Mesothelial cell of epicardium (in vitro differentiated cells): Measurements from ENCODE around the gene SEL1L2. TPM values are rescaled to one million over a fixed set of nuclear protein-coding genes. Genes with fewer than 3 reads are reported as not detected.

Experiments
- DNase-seq, 2 experiments: peaks; one replicate each; pipeline ENCODE4 v3.0.0; 2021; ENCODE audit warnings: low spot score in 2 of 2; ENCODE audit not compliant: unreplicated experiment in 2 of 2
- H3K27ac Mint-ChIP-seq: 2 replicates; pipeline ENCODE4 v1.8.0; 2021; ENCODE audit warnings: mixed read lengths
- H3K27me3 Mint-ChIP-seq: 2 replicates; pipeline ENCODE4 v1.8.0; 2021; ENCODE audit warnings: low read depth, mixed read lengths
- H3K36me3 Mint-ChIP-seq: 2 replicates; pipeline ENCODE4 v1.8.0; 2021; ENCODE audit warnings: mixed read lengths
- H3K4me1 Mint-ChIP-seq: 2 replicates; pipeline ENCODE4 v1.8.0; 2021; ENCODE audit warnings: mixed read lengths
- H3K4me3 Mint-ChIP-seq: 2 replicates; pipeline ENCODE4 v1.8.0; 2021; ENCODE audit warnings: mild to moderate bottlenecking, moderate library complexity, mixed read lengths
- H3K9me3 Mint-ChIP-seq: 2 replicates; pipeline ENCODE4 v1.8.0; 2021; ENCODE audit warnings: mixed read lengths
- CTCF ChIP-seq: fragments of 200-600 bp; sonication (generic); IDR thresholded peaks from one replicate; pipeline ENCODE4 v1.5.0; 2021; ENCODE audit warnings: antibody characterized with exemption; ENCODE audit not compliant: unreplicated experiment
- total RNA-seq: library from RNA; stranded (reverse); gene quantifications from 3 replicates; pipeline ENCODE4 v1.2.1, GENCODE V29; 2021

Gene SEL1L2
- total RNA-seq, 1 donor from 2014 or later = not detected

DNA sequence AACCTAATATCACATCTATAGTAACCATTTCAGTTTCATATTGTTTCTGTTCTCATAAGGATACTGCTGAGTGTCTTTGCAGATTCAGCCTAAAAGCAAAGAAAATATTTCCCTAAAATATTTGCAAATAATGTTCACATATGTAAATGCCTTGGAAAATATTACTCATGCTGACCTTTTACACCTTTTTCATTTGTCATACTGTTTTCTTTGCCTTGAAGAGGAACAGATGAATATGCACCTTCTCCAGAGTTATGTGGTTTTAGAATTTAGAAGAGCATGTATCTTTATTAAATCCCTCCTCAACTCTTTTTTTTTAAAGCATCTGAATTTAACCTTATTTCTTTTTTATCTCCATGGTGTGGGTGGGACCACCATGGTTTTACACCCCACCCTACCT is 173.1 kb downstream of the SEL1L2 start:
- no peak for DNase-seq
- TF ChIP-seq CTCF = no peak
- Mint-ChIP-seq H3K4me1 (no peaks in the 10 kb centered on the region), H3K9me3 (no peaks in the 10 kb centered on the region), H3K4me3 (no peak overlapping the region), H3K27ac (no peak overlapping the region), H3K36me3 (peaks cover 21% of the 10 kb centered on the region), H3K27me3 (no peaks in the 10 kb centered on the region)

- DNase-seq = no peak
- peaks cover 24% of the 10 kb centered on the region for H3K36me3 Mint-ChIP-seq
- H3K4me3 Mint-ChIP-seq = no peak overlapping the region
- no peaks in the 10 kb centered on the region for H3K4me1 Mint-ChIP-seq
- H3K27me3 Mint-ChIP-seq = no peaks in the 10 kb centered on the region
- H3K9me3 Mint-ChIP-seq = no peaks in the 10 kb centered on the region
- H3K27ac Mint-ChIP-seq = no peak overlapping the region
- TF ChIP-seq CTCF = no peak
These were observed 173.7 kb downstream of the SEL1L2 start for GRCh38 chr20:13816757-13817156.

DNA sequence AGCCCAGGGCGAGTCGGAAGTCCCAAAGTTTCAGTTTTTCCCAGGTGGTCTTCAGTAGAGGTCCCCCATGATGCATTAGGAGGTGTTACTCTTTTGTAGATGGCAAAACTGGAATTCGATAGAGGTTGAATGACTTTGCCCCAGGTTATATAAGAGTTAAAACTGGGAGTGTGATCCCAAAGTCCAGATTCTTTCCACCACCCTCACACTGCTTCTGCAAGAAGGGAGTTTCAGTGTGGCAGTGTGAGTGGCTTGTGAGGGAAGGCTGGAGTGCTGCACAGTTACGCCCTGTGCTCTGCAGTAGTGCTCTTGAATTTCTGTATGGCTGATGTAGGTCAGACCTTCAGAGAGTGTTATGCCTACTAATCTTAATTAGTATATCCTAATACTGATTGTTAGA is 175.7 kb downstream of the SEL1L2 start:
- Mint-ChIP-seq H3K9me3 (no peaks in the 10 kb centered on the region), H3K27me3 (no peaks in the 10 kb centered on the region), H3K4me1 (no peaks in the 10 kb centered on the region), H3K4me3 (no peak overlapping the region), H3K27ac (no peak overlapping the region), H3K36me3 (peaks cover 18% of the 10 kb centered on the region)
- no peak for TF ChIP-seq CTCF
- no peak for DNase-seq

DNA sequence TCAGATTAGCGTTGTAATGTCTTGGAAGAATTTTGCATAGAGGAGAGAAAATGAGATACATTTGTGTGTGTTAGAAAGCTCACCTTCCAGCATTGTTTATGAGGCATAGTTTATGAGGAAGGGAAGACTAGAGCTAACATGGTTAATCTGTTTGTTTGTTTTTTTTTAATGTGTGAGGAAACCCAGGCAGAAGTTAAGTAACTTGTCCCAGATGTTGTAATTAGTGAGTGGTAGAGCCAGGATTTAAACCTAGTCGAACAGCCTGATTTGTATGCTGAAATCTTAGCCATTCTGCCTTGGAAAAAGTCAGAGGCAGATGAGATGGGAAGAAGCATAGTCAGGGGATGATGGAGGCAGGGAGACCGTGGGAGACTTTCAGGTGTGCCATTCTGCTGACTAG is 176.5 kb downstream of the SEL1L2 start:
- no peaks in the 10 kb centered on the region for H3K27me3 Mint-ChIP-seq
- peaks cover 18% of the 10 kb centered on the region for H3K36me3 Mint-ChIP-seq
- no peak for TF ChIP-seq CTCF
- no peak overlapping the region for H3K4me3 Mint-ChIP-seq
- no peak for DNase-seq
- no peak overlapping the region for H3K27ac Mint-ChIP-seq
- no peaks in the 10 kb centered on the region for H3K4me1 Mint-ChIP-seq
- no peaks in the 10 kb centered on the region for H3K9me3 Mint-ChIP-seq

GRCh38 chr20:13810446-13810845 is 180.0 kb downstream of the SEL1L2 start:
- Mint-ChIP-seq H3K4me3 (no peak overlapping the region), H3K4me1 (no peaks in the 10 kb centered on the region), H3K36me3 (peaks cover 16% of the 10 kb centered on the region), H3K27ac (no peak overlapping the region), H3K27me3 (no peaks in the 10 kb centered on the region), H3K9me3 (no peaks in the 10 kb centered on the region)
- no peak for TF ChIP-seq CTCF
- DNase-seq = no peak

DNA sequence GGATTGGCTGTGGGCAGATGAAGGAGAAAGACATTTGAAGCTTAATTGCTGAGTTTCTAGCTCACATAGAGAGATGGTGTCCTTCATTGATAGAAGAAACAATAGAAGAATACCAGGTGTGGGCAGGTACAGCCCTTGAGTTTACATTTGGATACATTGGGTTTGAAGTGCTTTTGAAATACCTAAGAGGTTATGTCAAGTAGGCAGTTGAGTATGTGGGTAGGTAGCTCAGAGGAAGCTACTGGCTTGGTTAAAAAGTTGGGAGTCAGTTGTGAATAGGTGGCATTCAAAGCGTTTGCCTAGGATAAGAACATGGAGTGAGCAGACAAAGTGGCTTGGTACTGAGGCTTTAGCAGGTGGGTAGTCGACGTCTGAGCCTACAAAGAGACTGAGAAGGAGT is 180.6 kb downstream of the SEL1L2 start:
- no peak overlapping the region for H3K27ac Mint-ChIP-seq
- no peak for TF ChIP-seq CTCF
- no peaks in the 10 kb centered on the region for H3K9me3 Mint-ChIP-seq
- H3K4me1 Mint-ChIP-seq = no peaks in the 10 kb centered on the region
- no peak overlapping the region for H3K4me3 Mint-ChIP-seq
- DNase-seq = no peak
- H3K27me3 Mint-ChIP-seq = no peaks in the 10 kb centered on the region
- peaks cover 18% of the 10 kb centered on the region for H3K36me3 Mint-ChIP-seq
